ENCODE measurements around the gene USP13.
"Not testable (repeated sequence)": the region's sequence is repeated elsewhere in the genome, so short reads cannot be mapped to it uniquely, and the experiment has no call there.

The USP13 gene

DNA sequence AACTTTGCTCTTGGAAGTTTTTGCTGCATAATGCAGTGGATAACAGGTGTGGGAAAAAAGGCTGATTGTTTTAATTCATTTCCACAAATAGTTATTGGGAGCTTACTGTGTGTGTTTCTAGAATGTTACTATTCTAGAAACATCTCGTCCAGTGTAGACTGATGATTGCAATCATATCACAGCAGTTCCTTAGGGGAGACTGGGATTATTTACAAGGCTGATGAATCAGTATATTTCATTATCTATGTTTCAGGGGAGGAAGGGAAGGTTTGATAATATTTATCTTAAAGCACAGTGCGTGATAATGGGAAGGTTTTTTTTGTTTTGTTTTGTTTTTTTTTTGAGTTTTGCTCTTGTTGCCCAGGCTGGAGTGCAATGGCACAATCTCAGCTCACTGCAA lies 2.4 kb downstream of the USP13 start:
- no peak for DNase-seq

DNA sequence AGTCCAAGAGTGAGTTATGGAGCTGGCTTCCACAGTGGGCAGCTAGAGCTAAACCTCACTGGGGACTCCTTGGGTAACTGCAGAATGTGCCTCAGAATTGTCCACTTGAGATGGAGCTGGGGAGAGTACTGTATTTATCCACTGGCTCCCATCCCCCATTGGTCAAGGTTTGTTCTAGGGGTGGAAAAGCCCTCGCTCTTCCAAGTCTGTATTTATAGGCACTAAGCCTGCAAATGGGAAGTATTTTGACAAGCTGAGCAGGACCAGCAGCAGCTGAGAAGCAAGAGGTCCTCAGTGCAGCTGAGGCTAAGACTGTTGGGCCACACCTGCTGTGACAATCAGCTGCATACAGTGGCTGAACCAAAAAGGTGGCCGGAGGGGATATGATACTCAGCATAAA lies 5.8 kb downstream of the USP13 start:
- DNase-seq, result no peak

DNA sequence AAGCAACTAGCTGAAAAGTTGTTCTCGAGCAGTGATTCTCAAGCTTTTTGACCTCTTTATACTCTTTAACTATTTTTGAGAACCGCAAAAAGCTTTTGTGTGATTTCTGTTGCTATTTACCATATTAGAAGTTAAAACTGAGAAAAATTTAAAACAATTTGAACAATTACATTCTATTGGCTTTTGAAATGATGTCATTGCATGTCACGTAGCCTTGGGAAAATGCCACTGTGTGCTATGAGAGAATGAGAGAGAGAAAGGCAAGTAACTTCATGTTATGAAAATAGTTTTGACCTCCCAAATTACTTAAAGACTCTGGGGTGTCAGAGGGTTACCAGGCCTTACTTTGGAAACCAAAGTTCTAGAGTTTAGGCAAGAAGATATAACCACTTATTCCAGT lies 8.0 kb downstream of the USP13 start:
- no peak for DNase-seq

DNA sequence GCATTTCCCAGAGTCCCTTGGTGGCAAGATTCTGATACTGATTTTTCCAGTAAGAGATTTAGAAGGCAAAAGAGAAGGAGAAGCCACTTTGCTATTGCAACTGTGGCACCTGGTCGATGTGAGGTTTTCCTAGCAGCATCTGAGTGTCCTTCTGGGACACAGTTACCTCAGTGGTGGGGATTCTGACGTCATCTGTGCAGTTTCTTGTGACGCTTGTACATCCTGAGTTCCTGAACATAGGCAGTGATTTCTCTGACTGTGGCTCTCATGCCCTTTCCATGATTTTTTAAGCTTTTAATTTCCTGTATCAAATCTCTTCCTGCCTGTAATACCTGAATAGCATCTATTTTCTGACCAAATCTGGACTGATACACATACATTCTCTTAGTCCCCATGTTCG lies 8.9 kb downstream of the USP13 start:
- DNase-seq, result no peak

DNA sequence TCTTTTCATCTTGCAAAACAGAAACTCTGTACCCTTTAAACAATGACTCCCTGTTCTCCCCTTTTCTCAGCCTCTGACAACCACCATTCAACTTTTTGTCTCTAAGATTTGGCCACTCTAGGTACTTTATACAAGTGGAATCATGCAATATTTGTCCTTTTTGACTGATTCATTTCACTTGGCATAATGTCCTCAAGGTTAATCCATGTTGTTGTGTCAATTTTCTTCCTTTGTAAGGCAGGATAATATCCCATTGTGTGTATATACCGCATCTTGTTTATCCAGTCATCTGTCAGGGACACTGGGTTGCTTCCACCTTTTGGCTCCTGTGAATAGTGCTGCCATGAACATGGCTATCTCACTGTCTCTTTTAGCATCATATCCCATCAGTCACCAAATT lies 10.3 kb downstream of the USP13 start:
- DNase-seq, result no peak

DNA sequence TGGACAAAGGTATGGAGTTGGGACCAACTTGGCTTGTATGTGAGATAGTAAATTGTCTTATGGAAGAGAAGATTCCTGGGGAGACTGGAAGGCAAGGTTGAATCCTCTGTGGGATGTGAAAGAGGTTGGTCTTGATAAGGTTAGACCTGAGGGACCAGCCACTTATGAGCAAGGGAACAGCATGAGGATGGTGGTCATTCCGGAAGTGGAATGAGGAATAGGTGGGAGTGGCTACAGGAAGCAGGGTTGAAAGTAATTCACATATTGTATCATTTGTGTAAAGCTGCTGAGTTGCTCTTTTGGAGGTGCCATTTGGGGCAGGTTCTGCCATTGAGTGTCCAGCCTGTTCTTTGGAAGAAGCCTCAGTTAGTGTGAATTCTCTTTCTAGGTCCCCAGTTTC lies 13.2 kb downstream of the USP13 start:
- no peak for DNase-seq

DNA sequence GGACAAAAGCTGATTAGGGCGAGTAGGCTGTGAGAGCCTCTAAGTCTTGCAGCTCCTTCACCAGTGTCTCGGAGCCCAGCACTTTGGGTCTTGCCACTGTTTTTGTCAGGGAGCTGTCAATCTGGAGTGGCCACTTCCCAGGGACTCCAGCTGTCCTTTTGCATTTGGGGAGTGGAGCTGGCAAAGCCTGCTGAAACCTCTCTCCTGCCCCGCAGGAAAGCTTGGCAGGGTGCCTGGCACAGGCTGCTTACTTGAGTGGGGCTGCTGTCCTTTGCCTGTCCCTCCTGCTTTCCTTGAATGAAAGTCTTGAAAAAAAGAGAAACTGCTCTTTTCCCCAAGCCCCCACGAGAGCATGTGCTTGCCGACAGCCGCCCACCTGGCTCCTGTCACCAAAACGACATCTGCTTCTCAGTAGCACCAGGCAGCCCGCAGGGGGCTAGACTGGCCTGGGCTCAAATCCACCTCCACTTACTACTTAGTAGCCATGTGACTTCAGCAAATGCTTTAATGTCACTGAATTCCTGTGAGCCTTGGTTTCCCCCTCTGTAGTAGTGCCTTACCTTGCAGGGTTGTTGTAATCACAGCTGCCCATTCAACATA lies 13.7 kb downstream of the USP13 start:
- DNase-seq, result no peak

DNA sequence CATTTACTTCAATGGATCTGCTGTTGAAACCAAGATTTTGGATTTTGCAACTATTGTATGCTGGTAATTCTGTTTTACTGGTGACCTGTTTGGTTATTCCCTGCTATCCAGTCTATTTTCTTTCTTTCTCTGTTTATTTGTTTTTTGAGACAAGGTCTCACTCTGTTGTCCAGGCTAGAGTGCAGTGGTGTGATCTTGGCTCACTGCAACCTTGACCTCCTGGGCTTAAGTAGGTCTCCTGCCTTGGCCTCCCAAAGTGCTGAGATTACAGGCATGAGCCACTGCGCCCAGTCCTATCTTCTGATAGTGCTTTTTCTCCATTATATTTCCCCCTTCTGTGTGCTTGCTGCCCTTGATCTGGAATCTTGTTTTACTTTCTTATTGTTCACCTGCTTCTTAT lies 15.6 kb downstream of the USP13 start:
- no peak for DNase-seq

DNA sequence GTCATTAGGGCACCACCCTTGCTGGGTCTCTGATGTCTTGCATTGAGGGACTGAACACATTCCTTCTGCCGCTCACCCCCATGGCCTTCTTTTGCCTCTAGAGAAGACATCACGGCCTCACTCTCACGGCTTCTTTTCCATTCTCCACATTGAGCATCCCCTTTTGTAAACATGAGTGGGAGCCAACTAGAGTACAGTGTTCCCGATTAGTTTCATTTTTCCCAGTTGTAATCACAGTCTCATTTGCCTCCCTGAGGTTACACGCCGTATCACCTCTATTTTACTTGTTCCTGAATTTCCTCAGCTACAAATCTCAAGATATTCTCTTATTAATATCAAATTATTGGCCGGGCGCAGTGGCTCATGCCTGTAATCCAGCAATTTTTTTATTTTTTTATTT lies 17.5 kb downstream of the USP13 start:
- no peak for DNase-seq

DNA sequence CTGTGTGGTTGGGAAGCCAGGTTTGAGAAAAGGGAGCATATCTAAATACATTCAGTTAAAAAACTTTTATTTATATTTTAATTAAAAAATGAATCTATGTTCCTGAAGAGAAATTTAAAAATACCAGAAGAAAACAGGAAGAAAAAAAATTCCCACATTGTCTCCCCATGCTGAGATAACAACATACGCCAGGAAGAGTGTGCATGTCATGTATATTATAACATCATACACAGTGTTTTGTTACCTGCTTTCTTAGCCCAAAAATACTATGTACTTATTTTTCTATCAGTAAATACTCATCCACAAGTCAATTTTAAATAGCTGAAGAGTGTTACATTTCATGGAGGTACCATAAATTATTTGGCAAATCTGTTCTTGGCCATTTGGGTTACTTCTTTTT lies 18.5 kb downstream of the USP13 start:
- DNase-seq, result no peak

DNA sequence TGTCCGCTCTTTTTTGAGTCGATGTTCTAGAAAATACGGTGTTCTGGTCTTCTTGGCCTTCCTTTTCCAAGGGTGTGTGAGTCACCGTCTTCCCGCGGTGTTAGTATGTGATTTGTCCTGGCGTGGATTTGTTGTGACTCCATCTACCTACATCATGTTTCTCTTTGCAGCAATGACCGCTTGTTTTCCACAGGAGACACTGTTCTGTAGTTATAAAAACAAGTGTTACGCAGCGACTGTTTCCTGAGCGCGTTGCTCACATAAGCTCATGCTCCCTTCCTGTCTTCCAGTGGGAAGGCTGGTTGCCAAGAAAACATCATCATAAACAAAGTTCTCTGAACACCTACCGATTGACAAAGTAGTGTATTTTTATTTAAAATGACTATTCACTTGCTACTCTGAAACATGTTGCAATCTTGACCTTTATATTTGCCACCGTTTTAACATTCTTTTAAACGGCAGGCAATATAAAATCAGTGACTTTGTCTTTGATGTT lies 19.0 kb downstream of the USP13 start:
- DNase-seq, result no peak

DNA sequence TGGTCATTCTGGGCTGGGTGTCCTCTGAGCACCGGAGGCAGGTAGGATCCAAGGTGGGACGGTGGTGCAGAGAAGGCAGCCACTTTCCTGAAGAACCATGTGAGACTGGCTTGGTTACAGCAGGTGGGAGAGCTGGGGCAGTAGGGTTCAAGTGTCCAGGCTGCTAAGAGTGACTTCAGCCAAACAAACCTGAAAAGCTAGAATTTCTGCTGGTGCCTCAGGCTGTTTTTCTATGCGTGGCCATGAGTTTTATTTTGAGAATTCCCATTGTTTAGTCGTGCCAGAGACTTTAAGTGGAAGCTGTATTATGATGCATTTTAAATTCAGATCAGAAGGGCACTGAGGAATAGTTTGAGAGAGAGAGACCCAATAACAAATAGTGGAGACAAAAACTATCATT lies 20.1 kb downstream of the USP13 start:
- DNase-seq, result no peak

DNA sequence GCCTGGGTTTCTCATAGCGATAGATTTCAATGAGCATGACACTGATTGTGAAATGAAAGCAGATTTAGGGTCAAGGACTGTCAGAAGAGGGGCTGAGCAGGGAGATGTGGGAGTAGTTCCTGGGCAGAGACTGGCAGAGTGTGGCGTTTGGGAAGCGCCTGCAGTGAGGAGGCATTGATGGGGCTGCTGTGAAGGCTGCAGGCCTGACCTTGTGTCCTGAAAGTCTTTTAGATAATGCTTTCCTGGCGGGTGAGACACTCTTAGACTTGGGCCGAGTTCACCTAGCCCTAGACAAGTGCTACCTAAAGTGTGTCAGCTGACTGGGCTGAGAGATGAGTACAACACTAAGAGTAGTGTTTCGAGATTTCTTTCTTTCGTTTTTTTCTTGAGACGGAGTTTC lies 20.7 kb downstream of the USP13 start:
- DNase-seq, result no peak

DNA sequence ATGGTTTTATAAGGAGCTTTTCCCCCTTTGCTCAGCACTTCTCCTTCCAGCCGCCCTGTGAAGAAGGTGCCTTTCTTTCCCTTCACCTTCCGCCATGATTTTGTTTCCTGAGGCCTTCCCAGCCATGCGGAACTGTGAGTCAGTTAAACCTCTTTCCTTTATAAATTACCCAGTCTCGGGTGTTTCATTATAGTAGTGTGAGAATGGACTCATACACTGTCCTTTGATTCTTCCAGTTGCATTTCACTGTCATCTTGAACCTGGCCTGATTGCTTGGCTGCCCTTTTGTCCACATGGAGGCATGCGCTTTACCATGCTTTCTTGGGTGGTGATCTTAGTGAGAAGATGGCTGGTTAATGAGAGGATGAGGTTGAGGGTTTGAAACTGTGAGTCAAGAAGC lies 23.2 kb downstream of the USP13 start:
- no peak for DNase-seq

DNA sequence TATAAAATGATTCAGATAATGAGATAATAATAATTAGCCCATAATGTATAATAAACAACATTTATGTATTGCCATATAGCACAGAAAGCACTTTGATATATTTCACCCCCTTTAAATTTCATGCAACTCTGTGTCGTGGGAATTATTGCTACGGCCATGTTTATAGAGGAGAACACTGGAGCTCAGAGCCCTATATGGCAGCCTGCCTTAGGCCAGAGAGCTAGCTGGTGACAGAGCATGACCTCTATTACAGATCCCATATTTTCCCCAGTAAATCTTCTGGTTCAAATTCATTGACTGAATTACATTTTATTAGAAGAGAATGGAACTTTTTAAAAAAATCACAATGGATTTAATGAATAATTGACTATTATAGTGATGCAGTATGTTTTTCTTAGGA lies 25.0 kb downstream of the USP13 start:
- no peak for DNase-seq

DNA sequence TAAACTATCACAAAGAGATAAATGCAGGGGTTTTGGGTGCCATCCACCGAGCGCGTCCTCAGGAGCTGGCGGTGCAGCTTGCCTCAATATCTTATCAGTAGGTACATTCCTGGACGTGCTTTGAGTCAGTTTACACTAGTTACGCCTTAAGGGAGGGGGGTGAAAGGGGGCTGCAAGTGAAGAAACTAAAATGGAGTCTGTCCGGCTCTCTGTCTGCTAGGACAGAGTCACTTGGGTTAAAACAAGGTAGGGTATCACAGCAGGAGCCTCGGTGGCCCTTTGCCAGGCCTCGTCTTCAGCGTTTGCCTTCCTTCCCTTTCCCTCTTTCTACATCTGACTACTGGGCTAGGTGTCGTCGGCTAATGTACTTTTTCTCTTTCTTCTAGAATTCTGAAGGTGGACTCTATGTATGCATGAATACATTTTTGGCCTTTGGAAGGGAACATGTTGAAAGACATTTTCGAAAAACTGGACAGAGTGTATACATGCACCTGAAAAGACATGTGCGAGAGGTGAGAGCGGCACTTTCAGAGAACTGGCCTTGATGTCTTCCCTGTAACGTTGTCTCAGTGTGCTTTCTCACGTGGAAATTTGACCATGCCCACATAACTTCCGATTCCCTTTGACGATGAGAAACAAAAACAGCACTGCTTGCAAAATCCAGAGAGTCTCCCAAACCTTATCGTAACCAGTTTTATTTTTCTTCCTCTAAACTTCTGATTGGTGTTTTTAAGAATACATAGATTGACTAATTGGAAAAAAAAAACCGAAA lies 28.8 kb downstream of the USP13 start:
- DNase-seq, result no peak

DNA sequence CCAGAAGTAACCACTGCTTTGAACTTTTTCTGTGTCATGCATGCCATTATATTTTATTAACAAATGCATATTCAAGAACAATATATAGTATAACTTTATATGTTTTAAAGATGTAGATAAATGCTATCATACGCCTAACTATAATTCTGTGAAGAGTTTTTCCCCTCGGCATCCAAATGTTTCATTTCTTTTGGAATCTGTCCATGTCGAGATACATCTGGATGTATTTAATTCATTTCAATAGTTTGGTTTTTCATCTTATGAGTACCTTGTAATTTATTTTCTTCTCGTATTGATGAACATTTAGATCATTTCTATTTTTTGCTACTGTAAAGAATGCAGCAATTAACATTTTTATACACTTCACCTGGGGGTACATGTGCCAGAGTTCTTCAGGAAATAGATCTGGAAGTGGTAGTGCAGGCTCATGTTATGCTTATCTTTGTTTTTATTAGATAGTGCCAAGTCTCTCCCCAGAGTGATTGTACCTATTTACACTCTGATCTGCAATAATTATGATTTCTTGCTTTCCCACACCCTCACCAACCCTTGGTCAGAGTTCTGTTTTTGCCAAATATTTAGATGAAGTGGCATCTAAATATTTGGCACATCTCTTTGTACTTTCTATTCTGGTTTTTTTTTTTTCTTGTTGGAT lies 29.7 kb downstream of the USP13 start:
- DNase-seq, result no peak

DNA sequence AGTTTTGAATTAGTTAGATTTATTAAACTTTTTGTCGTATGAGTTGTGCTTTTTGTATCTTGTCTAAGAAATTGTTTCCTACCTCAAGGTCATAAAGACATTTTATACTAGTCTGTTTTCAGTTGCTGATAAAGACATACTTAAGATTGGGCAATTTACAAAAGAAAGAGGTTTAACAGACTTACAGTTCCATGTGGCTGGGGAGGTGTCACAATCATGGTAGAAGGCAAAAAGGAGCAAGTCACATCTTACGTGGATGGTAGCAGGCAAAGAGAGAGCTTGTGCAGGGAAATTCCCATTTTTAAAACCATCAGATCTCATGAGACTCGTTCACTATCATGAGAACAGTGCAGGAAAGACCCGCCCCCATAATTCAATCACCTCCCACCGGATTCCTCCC lies 30.4 kb downstream of the USP13 start:
- not testable (repeated sequence) for DNase-seq

DNA sequence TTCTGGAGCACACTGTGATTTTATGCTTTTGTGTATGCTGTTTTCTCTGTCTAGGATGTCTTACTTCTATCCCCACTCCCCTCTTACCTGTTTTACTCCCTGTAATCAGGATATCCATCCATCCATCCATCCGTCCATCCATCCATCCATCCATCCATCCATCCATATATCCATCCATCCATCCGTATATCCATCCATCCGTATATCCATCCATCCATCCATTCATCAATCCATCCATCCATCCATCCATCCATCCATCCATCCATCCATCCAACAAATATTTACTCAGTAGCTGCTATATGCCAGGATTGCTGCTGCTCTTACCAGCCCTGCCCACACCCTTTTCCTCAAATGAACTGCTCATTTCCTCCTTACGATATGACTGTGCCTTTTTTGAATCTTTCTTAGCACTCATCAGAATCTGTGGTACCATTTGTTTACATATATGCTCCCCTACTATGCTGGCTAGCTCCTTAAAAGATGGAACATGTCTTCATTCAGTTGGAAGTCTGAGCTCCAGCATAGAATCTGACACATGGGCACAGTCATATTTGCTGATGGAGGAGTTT lies 35.2 kb downstream of the USP13 start:
- DNase-seq, result no peak

DNA sequence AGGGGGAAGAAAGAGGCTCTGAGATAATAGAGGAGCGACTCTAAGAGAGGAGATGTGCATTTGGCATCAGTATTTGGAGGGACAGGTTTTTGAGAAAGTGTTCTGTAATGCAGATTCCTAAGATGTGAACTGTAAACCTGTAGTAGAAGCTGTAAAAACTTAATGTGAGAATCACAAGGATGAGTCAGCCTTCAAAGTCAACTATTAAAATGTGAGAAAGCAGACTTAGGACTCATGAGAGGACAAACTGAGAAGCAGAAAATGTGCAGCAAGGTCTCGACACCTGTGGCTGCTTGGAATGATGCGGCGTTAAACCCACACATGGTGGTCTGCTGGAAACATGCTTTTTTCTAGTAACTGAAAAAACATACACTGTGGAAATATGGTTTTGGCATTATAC lies 36.0 kb downstream of the USP13 start:
- DNase-seq, result no peak

DNA sequence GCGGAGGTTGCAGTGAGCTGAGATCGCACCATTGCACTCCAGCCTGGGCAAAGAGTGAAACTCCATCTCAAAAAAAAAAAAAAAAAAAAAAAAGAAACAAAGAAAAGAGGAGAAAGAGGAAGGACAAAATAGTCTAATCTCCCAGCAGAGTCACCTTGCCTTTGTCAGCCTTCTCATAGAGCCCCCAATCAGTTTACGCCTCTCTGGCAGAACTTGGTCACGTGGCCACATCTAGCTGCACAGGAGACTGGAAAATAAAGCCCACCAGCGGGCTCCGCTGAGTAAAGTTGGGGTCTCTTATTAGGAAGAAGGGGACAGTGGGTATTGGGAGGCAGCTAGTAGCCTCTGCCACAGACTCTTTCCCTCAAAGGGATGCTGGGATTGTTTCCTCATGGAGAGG lies 41.9 kb downstream of the USP13 start:
- no peak for DNase-seq

DNA sequence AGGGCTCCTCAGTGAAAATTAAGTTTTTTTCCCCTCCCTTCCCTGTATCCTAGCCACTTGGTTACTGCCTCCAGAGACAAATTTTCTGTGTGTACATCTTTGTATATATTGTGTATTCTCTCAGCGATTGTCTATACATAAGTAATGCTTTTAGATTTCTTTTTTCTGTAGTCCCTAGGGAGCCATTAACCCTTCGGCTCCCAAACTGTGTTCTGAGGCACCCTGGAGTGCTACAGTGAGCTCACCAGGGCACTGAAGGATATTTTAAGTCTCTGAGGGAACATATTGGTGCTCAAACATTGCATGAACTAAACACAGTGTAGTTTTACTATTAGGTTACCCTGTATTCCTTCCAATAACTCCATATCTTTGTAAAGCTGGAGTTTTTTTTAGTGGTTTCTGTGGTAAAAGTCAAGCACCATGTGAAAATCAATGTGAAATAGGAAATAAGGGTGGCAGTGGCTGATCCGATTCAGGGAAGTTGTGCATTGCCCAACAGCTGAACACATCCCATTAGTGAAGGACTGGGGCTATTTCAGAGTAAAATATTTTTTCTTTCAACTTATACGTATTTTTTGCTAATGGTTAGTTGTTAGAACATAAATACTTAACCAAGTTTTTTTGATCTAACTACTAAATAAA lies 43.0 kb downstream of the USP13 start:
- no peak for DNase-seq

DNA sequence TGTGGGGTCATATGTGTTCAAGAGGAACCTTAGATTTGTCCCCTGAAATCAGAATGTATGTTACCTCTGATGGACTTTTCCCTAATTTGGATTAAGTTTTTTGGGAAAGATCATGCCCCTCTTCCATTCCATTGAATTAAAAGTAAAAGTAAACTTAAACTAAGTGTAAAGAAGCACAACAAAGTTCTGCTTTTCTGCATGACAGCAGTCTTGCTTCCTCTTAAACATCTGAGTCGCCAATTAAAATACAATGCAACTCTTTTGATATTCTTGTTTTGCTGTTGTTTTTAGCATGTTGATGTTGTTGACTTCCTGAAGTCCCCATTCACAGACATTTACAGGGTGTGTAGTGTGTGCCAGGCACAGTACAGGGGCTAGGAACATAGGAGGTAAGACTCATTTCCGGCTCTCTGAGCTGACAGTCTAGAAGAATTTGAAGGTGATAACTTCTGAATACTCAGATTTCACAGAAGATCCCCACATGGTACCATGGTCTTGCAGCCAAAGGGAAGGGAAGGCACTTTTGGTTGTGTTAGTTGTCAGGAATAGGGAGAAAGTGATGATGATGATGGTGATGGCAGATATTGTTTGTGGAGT lies 45.0 kb downstream of the USP13 start:
- no peak for DNase-seq

Measured in stimulated activated CD4-positive, alpha-beta T cell treated with anti-CD3 and anti-CD28 coated beads, Interleukin-4, amount 100 ng/mL, for 4 hours (primary cell).